ENCODE data around the gene SLC20A1. TPM values are rescaled to one million over a fixed set of nuclear protein-coding genes. Genes with fewer than 3 reads are reported as not detected.
A peak's percentile ranks its signal among the peaks of the same experiment; 100 is the strongest.

The SLC20A1 gene
- total RNA-seq, 1 experiment from 2014 or later, result 99.9 TPM

DNA sequence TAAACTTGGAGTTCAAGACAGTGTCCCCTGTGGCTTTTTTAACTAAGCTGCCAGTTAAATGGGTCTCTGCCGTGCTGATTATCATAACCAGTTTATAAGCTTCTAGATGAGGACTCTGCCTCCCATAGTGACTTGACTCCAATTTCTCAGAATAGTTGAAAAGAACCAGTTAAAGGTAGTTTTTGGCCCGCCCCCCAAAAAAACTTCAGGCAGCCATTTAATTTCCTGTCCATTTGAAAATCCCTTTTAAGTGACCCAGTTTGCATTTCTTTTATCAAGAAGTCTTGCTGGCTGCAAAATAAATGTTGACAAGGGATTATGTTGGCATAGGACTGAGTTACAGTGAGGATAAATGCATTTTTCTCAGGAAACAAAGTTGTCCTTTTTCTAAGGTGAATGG lies 2.3 kb downstream of the SLC20A1 start:
- peaks cover 63% of the 10 kb centered on the region for H4K20me1 ChIP-seq (ENCODE audit: insufficient read depth)
- H3K9me3 ChIP-seq (ENCODE audit: insufficient read depth, low read depth), result no peaks in the 10 kb centered on the region
- no peak overlapping the region for H2AFZ ChIP-seq
- H3K27ac ChIP-seq, result peak overlapping the region; percentile 99
- peaks cover 63% of the 10 kb centered on the region for H3K36me3 ChIP-seq (ENCODE audit: low read depth)
- peaks cover 85% of the 10 kb centered on the region for H3F3A ChIP-seq (ENCODE audit: insufficient read depth, low read depth)
- ChIA-PET CTCF (interaction anchor here (0.5 kb wide), 3 partner anchors 10 to 232 kb away, joined by 3 to 12 read pairs (median 4); no protein-coding TSS in a partner anchor), POLR2A (ENCODE audit: unreplicated experiment) (no interaction called here)
- intact Hi-C loops (cut with micrococcal nuclease; ENCODE audit: unreplicated experiment), result loop anchor here (10.0 kb wide), 1 partner anchor 427 kb away; no protein-coding TSS in a partner anchor
- peak overlapping the region; percentile 99 for H3K4me2 ChIP-seq
- H3K4me3 ChIP-seq, result peak overlapping the region; percentile 99
- DNase-seq, result no peak
- no peaks in the 10 kb centered on the region for H3K27me3 ChIP-seq (ENCODE audit: insufficient read depth, low read depth)
- TF ChIP-seq, protein P1, sequence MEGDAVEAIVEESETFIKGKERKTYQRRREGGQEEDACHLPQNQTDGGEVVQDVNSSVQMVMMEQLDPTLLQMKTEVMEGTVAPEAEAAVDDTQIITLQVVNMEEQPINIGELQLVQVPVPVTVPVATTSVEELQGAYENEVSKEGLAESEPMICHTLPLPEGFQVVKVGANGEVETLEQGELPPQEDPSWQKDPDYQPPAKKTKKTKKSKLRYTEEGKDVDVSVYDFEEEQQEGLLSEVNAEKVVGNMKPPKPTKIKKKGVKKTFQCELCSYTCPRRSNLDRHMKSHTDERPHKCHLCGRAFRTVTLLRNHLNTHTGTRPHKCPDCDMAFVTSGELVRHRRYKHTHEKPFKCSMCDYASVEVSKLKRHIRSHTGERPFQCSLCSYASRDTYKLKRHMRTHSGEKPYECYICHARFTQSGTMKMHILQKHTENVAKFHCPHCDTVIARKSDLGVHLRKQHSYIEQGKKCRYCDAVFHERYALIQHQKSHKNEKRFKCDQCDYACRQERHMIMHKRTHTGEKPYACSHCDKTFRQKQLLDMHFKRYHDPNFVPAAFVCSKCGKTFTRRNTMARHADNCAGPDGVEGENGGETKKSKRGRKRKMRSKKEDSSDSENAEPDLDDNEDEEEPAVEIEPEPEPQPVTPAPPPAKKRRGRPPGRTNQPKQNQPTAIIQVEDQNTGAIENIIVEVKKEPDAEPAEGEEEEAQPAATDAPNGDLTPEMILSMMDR (conservative IDR thresholded peaks at IDR 0.05), result no peak
- TF ChIP-seq EZH2 (IDR thresholded peaks at IDR 0.05; ENCODE audit: low read depth), result no peak
- H3K4me1 ChIP-seq (replicated peaks; ENCODE audit: insufficient read depth), result peaks cover 68% of the 10 kb centered on the region
- no TSS peak for BruUV-seq (replicated peaks)
- H3K9me2 ChIP-seq (ENCODE audit: insufficient read depth), result no peaks in the 10 kb centered on the region
- H3K79me2 ChIP-seq (ENCODE audit: low read depth), result peaks cover 80% of the 10 kb centered on the region

DNA sequence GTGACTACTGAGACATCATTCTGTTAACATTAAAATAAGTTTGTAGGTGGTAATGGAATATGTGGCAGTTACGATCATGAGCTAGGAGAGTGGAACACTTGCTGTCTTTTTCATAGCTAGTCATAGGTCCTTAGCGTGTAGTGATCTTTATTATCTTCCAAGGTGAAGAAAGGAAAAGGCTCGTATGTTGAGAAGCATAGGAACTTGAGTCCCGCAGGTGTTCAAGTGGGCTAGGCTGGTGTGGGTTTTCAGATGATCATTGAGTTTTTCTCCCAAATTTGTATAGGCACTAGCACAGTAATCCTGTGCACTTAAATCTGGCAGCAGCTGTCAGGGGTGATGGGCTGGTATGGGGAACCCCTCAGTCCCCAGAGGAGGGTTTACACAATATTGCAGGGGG lies 10.9 kb downstream of the SLC20A1 start:
- H3K9me3 ChIP-seq (ENCODE audit: insufficient read depth, low read depth), result no peaks in the 10 kb centered on the region
- H3K27me3 ChIP-seq (ENCODE audit: insufficient read depth, low read depth), result no peaks in the 10 kb centered on the region
- intact Hi-C loops (cut with micrococcal nuclease; ENCODE audit: unreplicated experiment), result no loop called here
- H3K36me3 ChIP-seq (ENCODE audit: low read depth), result peaks cover 86% of the 10 kb centered on the region
- H3K79me2 ChIP-seq (ENCODE audit: low read depth), result peaks cover 93% of the 10 kb centered on the region
- no TSS peak for BruUV-seq (replicated peaks)
- peak overlapping the region; percentile 67 for H3K27ac ChIP-seq
- no peak overlapping the region for H2AFZ ChIP-seq
- ChIA-PET POLR2A (ENCODE audit: unreplicated experiment) (no interaction called here), CTCF (interaction anchor here (0.6 to 0.7 kb wide), 3 partner anchors 13 to 506 kb away, joined by 4 to 12 read pairs (median 9); no protein-coding TSS in a partner anchor)
- peak overlapping the region; percentile 55 for H3K4me2 ChIP-seq
- no peak overlapping the region; the same call in 1 of the 2 replicates for H3K4me3 ChIP-seq
- peaks cover 97% of the 10 kb centered on the region for H3K4me1 ChIP-seq (replicated peaks; ENCODE audit: insufficient read depth)
- TF ChIP-seq, protein P1 (conservative IDR thresholded peaks at IDR 0.05), result no peak
- no peak for TF ChIP-seq EZH2 (IDR thresholded peaks at IDR 0.05; ENCODE audit: low read depth)
- no peaks in the 10 kb centered on the region for H3K9me2 ChIP-seq (ENCODE audit: insufficient read depth)
- H3F3A ChIP-seq (ENCODE audit: insufficient read depth, low read depth), result peaks cover 99% of the 10 kb centered on the region
- no peak for DNase-seq
- peaks cover 77% of the 10 kb centered on the region for H4K20me1 ChIP-seq (ENCODE audit: insufficient read depth)

DNA sequence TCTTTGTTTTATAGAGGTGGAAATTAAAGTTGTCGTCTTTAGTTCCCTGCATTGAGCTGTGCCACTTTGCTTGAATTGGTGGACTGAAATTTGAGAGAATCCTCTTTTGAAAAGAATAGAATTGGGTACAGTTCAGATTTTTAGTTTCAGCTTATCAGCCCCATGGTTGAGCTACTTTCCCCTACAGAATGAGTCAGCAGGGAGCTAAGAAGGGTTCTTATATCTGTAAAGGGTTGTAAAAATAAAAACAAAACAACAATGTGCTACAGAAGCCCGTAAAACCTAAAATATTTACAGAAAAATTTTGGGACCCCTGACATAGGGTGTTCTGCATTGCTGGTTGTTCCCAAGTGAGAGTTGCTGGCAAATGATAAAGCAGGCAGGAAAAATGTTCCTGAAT lies 12.6 kb downstream of the SLC20A1 start:
- H3K36me3 ChIP-seq (ENCODE audit: low read depth), result peaks cover 83% of the 10 kb centered on the region
- H3K79me2 ChIP-seq (ENCODE audit: low read depth), result peaks cover 86% of the 10 kb centered on the region
- intact Hi-C loops (cut with micrococcal nuclease; ENCODE audit: unreplicated experiment), result no loop called here
- no peak overlapping the region for H3K4me3 ChIP-seq
- CTCF ChIA-PET, result interaction anchor here (0.7 kb wide), 1 partner anchor 10 kb away, joined by 4 read pairs; no protein-coding TSS in a partner anchor
- H3K9me2 ChIP-seq (ENCODE audit: insufficient read depth), result no peaks in the 10 kb centered on the region
- TF ChIP-seq EZH2 (IDR thresholded peaks at IDR 0.05; ENCODE audit: low read depth), result no peak
- TF ChIP-seq, protein P1 (conservative IDR thresholded peaks at IDR 0.05), result no peak
- no peak overlapping the region for H2AFZ ChIP-seq
- peaks cover 97% of the 10 kb centered on the region for H3K4me1 ChIP-seq (replicated peaks; ENCODE audit: insufficient read depth)
- POLR2A ChIA-PET (ENCODE audit: unreplicated experiment), result interaction anchor here (0.6 kb wide), 1 partner anchor 37 kb away, joined by 3 read pairs; no protein-coding TSS in a partner anchor
- DNase-seq, result no peak
- peak overlapping the region; percentile 55 for H3K4me2 ChIP-seq
- H3K9me3 ChIP-seq (ENCODE audit: insufficient read depth, low read depth), result no peaks in the 10 kb centered on the region
- no peaks in the 10 kb centered on the region for H3K27me3 ChIP-seq (ENCODE audit: insufficient read depth, low read depth)
- peak overlapping the region; percentile 67 for H3K27ac ChIP-seq
- peaks cover 67% of the 10 kb centered on the region for H4K20me1 ChIP-seq (ENCODE audit: insufficient read depth)
- peaks cover 99% of the 10 kb centered on the region for H3F3A ChIP-seq (ENCODE audit: insufficient read depth, low read depth)
- no TSS peak for BruUV-seq (replicated peaks)
